A204.1 (cell line): ENCODE data around the gene SLC16A11.
"Not testable (repeated sequence)": the region's sequence is repeated elsewhere in the genome, so short reads cannot be mapped to it uniquely, and the experiment has no call there.

ENCODE experiments used
- FAIRE-seq: peaks from 2 replicates; lab custom pipeline; 2012; peaks lifted over from hg19 to GRCh38; lab: Jason Lieb, UNC

Gene SLC16A11

DNA sequence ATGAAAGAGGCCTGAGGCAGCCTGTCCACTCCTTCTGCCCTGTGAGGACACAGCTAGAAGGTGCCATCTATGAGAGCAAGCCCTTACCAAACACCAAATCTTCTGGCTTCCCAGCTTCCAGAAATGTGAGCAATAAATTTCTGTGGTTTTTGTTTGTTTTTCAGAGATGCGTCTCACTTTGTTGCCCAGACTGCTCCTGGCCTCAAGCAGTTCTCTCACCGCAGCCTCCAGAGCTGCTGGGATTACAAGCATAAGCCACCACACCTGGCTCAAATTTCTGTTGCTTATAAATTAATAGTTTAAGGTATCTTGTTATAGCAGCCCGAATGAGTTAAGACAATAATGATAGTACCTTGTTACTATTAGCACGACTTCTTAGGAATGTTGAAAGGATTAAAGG lies 12.5 kb upstream of the SLC16A11 start:
- no peak for FAIRE-seq

DNA sequence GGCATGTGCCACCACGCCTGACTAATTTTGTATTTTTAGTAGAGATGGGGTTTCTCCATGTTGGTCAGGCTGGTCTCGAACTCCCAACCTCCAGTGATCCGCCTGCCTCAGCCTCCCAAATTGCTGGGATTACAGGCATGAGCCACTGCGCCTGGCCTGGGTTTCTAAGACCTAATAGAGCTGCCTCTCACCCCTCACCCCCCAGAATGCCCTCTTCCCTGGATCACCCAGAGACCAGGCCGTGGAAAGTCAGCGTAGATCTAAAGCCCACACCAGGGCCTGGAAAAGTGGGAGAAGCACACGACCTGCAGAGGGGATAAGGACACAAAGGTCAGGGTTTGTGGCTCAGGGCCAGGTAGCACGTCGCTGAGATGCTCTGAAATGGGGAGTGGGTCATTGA lies 6.7 kb upstream of the SLC16A11 start:
- FAIRE-seq: not testable (repeated sequence)

DNA sequence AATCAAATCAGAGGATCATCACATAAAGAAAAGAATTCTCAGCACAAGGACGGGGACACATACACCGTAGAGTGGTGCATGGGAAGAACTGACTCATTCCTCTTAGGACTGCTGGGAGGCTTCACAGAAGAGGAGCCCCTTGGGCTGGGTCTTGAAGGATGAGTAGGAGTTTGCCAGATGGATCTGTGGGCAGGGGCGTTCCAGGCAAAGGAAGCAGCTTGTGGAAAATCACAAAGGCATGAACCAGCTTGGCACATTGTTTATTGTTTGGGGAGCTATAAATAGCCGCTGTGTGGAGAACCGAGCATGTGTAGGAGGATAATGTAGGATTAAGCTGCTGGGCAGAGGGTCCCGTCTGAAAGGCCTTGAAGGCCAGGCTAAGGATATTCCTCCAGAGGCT lies 5.1 kb upstream of the SLC16A11 start:
- FAIRE-seq: no peak

DNA sequence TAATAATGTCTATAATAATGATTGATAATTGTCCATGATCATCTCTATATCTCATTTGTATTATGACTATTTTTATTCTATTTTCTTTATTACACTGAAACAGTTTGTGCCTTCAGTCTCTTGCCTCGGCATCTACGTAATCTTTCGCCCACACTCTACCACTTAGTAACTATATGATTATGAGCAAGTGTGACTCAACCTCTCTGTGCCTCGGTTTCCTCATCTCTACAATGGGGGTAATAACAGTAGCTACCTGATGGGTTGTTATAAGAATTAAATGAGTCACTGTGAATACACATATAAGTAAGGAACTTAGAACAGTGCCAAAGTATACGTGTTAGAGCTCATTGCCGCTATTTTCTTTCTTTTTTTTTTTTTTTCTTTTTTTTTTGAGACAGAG lies 3.7 kb upstream of the SLC16A11 start:
- no peak for FAIRE-seq

DNA sequence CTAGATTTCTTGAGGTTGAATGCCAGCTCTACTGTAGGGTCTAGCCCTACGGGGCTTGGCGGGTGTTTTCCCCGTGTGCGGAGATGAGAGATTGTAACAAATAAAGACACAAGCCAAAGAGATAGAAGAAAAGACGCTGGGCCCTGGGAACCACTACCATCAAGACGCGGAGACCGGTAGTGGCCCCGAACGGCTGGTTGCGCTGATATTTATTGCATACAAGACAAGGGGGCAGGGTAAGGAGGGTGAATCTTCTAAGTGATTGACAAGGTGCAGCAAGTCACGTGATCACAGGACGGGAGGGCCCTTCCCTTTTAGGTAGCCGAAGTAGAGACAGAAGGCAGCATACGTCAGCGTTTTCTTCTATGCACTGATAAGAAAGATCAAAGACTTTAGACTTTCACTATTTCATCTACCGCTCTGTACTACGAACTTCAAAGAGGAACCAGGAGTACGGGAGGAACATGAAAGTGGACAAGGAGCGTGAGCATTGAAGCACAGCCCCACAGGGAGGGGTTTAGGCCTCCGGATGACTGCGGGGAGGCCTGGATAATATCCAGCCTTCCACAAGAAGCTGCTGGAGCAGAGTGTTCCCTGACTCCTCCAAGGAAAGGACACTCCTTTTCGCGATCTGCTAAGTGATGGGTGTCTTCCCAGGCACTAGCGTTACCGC lies 3.0 kb upstream of the SLC16A11 start:
- FAIRE-seq: not testable (repeated sequence)

DNA sequence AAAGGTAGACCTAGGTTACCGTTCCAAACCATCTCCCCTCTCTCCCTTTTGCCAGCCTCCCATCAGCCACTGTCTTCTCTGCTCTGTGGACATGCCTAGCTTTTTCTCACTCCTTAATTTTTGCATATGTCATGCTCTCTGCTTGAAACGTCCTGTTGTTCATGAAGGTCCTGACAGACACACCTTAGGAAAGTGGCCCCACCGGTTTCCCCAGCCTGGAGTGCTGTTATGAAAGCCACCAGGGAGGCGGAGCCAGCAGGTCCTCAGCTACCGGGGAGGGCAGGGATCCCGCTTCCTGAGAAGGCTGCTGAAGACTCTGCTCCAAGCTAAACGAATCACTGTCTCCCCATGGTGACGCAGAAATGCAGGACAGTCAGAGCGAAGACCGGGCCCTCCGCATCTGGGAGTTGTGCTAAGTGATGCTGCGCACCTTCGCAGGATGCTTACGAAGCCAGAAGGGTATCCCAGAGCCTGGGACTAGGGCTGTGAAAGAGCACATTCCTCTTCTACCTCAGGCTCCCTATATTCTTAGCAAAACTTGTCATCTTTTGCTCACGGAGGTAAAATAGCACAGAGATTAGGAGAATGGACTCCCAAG lies 2.3 kb upstream of the SLC16A11 start:
- no peak for FAIRE-seq

DNA sequence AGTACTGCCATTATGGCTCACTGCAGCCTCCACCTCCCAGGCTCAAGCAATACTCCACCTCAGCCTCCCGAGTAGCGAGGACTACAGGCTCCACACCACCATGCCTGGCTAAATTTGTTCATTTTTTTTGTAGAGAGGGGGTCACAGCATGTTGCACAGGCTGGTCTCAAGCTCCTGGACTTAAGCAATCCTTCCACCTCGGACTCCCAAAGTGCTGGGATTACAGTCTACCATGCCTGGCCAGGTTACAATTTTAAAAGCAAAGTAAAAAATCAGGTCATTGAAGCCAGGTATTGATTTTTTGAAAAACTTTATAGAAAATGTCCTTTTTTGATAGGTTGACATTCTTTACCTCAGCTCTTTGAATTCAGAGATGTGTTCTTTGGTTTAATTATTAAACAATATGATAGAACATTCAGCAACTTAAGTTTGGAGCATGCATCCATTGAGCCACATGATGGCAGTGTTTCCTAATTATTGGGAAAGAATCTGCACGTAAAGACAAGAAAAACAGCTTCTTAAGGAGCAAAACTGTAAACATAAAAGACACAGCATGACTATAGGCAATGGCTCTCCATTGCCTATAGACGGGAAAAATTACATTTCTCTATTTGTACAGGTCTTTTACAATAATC lies 1.7 kb upstream of the SLC16A11 start:
- FAIRE-seq: peak; percentile 95

DNA sequence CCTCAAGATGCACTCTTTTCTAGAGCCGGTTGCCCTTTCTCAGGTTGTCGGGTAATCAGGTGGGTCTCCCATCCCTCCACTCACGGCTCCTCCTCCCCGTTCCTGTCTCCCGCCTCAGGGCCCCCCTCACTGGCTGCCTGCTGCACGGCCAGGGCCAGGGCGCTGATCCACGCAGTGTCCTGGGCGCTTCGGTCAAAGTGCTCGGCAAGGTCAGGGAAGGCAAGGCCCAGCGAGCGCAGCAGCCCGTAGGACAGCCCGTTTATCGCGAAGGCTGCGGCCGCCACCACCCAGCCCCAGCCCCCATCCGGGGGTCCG lies 753 bp downstream of the SLC16A11 start:
- no peak for FAIRE-seq

DNA sequence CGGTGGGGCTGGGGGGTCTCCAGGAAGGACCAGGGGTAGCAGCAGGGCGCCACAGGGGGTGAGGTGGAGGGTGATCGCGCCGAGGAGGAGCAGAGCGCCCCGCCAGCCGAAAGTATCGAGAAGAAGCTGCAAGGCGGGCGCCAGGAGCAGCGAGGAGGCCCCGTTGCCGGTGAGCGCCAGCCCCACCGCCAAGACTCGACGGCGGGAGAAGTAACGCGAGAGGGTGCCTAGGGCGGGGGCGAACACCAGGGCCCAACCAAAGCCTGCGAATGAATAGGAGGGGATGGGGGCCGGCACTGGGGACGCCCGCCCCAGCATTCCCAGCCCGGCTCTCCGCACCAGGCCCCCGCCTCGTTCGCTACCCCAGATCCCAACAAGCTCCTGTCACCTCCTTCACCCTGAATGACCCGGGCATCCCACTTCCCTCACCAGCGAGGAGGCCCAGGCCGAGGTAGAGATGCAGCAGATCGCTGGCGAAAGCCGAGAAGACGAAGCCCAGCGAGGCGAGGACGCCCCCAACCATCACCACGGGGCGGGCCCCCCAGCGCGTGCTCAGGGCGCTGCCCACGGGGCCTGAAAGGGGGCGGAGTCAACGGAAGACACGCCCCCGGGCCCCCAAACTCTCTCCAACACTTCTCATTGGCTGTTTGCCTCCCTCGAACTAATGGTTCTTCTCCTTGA lies 1.3 kb downstream of the SLC16A11 start:
- FAIRE-seq: no peak

DNA sequence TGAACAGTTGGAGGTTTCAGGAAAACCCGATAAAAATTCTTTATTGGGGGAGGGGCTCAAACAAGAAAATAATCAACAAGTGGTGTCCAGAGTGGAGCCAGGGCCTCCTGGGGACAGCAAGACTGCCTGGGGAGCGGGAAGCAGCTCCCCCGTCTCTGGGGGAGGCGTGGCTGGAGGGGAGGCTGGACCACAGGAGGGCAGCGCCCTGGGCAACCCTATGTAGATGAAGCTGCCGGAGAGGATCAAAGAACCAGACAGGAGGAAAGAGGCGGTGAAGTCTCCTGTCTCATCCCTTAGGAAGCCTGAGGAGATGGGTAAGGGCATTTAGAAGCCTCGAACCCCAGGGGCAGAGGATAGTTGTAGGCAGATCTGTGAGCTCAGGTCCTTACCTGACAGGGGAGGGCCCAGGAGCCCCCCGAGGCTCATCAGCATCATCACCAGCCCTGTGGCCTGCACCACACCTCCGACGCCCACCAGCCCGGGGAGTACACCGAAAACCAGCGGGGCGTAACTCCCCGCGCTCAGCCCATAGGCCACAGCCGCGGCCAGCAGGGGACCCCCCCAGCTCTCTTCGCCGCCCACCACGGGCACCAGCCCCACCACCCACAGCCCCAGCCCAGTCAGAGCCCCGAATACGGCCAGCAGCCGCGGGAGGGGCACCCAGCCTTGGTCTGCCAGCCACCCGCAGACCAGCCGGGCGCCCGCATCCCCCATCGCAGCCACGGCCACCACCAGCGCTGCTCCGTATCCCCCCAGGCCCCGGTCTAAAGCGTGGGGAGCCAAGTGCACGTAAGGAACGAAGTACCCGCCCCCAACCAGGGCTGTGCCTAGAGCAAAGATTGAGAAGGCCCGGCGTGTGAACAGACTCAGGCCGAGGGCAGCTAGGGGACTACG lies 2.0 kb downstream of the SLC16A11 start:
- no peak for FAIRE-seq

DNA sequence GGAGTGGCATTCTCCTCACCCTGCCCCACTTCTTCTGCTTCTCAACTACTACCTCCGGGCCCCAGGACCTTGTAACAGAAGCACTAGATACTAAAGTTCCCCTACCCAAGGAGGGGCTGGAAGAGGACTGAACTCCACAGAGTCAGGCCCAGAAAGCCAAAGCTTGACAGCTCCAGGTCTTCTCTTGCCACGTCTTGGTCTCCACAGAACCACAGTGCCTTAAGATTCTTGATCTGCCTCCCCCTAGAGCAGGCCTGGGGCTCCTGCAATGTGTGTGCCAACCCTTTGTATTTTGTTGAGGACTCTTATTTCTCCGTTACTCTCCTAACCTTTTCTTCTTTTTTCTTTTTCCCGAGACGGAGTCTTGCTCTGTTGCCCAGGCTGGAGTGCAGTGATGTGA lies 4.1 kb downstream of the SLC16A11 start:
- FAIRE-seq: no peak

DNA sequence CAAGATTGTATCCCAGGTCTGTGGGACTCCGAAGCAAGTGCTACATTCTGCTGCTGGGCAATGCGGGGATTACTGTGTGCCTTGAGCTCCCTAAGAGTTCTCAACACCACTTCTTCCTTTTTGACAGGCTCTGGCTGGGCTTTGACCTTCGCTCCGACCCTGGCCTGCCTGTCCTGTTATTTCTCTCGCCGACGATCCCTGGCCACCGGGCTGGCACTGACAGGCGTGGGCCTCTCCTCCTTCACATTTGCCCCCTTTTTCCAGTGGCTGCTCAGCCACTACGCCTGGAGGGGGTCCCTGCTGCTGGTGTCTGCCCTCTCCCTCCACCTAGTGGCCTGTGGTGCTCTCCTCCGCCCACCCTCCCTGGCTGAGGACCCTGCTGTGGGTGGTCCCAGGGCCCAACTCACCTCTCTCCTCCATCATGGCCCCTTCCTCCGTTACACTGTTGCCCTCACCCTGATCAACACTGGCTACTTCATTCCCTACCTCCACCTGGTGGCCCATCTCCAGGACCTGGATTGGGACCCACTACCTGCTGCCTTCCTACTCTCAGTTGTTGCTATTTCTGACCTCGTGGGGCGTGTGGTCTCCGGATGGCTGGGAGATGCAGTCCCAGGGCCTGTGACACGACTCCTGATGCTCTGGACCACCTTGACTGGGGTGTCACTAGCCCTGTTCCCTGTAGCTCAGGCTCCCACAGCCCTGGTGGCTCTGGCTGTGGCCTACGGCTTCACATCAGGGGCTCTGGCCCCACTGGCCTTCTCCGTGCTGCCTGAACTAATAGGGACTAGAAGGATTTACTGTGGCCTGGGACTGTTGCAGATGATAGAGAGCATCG lies 5.6 kb downstream of the SLC16A11 start:
- FAIRE-seq: no peak

DNA sequence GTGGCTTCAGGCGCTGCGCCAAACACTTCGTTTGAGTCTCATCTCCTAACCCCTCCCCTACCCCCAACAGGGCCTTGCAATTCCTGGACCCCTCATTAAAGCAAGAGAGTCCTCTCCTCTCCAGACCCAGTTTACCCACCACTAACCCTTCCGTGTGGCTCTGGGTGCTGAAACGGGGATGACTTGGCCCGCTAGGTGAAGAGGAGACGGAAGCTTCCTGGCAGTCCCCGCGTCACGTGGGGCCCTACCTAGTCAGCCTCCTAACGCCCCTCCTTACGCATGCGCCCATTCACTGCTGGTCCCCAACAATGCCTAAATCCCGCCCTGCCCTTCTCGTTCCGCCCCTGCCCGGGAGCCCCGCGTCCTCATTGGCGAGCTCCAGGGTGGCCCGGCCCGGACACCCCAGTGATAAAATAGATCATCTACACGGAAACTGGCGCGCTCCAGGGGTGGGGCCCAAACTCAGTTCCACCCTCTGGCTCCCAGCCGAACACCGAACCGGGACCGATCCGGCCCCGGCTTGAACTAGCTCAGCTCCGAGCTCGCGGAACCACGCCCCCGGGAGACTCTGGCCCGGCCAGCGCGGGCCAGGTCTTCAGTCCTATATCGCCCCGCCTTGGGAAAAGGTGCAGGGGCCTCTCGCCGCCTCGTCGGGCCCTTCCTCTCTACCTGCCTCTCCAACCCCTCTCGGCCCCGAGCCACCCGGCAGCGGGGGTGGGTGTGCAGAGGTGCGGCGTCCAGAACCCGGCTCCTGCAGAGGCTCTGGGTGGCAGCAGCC lies 8.1 kb downstream of the SLC16A11 start, which contains the start of gene SLC16A13:
Gene SLC16A13, plus strand, starts transcription at position 425 of the 778 bp plus-strand sequence. CDS start 368 bp downstream, outside the sequence.
- FAIRE-seq: peak; percentile 92

DNA sequence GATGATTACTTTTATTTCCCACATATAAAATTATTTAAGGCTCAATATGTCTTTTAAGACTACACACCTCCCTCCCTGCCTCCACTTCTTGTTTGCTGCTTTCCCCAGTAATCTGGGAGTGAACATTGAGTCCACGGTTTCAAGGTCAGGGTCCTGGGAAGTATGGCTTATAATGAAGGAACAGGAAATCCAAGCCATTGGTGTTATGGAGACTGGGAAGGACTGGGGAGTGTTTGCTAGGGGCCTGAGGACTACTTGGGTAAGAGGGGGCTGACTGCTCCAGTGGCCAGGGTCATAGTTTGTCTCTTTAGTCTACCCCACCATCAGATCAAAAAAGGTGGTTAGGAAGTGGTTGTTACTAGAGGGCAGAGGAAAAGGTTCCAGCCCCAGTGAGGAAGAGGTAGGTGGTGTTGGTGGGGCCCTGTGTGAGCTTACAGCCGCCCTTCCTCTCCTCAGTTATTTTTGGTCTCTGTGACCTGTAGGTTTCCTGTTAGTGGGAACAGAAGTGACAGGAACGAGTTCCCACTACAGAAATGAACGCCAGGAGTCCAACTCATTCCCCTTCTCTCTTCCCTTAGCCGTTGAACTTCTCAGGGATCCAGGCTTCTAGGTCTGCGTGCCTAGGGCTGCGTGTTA lies 8.8 kb downstream of the SLC16A11 start:
- FAIRE-seq: no peak

DNA sequence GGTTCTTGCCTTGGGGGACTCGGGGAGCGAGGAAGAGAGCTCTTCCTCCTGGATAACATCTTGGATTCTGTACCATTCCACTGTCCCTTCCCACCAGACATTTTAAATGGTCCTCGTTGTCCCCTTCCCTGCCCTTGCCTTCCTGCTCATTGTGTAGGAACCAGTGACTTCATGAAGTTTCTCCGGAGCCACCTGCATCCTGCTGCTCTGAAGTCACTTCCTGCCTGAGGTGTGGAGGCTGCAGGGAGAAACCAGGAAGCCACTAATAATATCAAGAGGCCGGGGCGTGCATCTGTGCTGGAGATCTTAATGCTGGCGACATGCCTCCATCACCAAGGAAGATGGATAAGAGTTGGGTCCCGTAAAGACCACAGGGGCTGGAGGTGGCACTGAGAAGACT lies 14.2 kb downstream of the SLC16A11 start:
- no peak for FAIRE-seq

DNA sequence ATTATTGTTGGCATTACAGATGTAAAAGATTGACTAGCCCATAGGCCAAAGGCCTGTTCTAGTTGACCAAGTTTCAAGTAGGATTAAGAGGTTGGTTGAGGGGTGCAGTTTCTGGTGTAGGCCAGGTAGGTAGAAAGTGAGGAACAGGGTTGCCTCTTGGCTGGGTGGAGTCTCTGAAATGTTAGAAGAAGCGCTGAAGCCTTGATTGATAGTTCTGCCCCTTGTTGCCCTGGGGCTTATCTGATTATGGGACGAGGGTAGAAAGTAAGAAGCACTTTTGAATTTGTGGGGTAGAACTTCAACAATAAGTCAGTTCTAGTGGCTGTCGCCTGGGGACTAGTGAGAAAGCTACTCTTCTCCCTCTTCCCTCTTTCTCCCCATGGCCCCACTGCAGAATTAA lies 14.8 kb downstream of the SLC16A11 start:
- no peak for FAIRE-seq

DNA sequence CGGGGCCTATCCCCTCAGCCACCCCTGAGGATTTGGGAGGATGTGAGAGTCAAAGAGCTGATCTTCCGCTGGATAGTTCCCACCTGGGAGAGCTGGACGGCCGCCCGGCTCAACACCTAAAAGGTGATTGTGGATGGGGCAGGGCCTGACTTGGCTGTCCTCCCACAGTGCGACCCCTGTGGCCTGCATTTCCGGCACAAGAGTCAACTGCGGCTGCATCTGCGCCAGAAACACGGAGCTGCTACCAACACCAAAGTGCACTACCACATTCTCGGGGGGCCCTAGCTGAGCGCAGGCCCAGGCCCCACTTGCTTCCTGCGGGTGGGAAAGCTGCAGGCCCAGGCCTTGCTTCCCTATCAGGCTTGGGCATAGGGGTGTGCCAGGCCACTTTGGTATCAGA lies 16.6 kb downstream of the SLC16A11 start:
- FAIRE-seq: no peak

DNA sequence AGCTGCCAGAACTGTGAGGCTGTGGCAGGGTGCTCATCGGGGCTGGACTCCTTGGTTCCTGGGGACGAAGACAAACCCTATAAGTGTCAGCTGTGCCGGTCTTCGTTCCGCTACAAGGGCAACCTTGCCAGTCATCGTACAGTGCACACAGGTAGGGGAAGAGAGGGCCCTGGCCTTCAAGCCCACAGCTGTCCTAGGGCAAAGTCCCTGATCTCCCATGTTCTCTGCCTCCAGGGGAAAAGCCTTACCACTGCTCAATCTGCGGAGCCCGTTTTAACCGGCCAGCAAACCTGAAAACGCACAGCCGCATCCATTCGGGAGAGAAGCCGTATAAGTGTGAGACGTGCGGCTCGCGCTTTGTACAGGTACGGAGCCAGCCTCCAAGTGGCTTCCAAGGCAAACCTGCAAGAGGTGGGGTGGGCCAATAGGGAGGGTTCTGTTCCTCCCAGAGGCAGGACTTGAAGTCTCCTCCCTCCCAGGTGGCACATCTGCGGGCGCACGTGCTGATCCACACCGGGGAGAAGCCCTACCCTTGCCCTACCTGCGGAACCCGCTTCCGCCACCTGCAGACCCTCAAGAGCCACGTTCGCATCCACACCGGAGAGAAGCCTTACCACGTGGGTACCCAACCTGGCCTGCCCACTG lies 17.3 kb downstream of the SLC16A11 start:
- FAIRE-seq: no peak

DNA sequence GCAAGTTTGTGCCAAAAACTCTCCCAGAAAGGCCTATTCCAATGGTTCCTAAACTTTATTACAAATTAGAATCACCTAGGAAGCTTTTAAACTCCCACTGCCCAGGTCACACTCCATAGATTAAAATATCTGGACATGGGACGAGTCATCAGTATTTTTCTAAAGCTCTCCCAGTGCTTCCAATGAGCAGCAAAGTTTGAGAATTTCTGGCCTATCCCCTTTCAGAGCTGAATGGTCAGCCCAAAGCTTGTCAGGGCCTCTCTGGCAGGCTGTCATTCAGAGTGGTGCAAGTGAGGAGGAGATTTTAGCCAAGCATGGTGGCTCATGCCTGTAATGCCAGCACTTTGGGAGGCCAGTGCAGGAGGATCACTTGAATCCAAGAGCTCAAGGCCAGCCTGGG lies 18.6 kb downstream of the SLC16A11 start:
- no peak for FAIRE-seq

DNA sequence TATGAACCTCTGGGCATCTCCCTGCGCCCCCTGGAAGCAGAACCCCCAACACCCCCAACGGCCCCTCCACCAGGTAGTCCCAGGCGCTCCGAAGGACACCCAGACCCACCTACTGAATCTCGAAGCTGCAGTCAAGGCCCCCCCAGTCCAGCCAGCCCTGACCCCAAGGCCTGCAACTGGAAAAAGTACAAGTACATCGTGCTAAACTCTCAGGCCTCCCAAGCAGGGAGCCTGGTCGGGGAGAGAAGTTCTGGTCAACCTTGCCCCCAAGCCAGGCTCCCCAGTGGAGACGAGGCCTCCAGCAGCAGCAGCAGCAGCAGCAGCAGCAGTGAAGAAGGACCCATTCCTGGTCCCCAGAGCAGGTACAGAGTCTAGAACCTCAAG lies 19.5 kb downstream of the SLC16A11 start:
- no peak for FAIRE-seq
